Thyroid gland (tissue), 4 donors: ENCODE data around the gene ABI3BP.

Experiments
- POLR2A ChIP-seq, 2 donors: fragments of 450-650 bp; IDR thresholded peaks; one replicate each; pipeline ENCODE4 v1.6.1; 2017; ENCODE audit warnings: antibody characterized with exemption in 2 of 2, mild to moderate bottlenecking in 2 of 2, moderate library complexity in 1 of 2
- TF ChIP-seq, protein P1 (sequence below), 6 experiments: fragments of 200-600 bp in 3 of 6; fragments of 450-650 bp in 3 of 6; sonication (generic) in 3 of 6; IDR thresholded peaks; one replicate each; pipeline ENCODE4 v1.5.1; 2016 to 2019; ENCODE audit warnings: antibody characterized with exemption in 6 of 6, mild to moderate bottlenecking in 2 of 6, inconsistent platforms in 1 of 6, moderate library complexity in 1 of 6

DNA sequence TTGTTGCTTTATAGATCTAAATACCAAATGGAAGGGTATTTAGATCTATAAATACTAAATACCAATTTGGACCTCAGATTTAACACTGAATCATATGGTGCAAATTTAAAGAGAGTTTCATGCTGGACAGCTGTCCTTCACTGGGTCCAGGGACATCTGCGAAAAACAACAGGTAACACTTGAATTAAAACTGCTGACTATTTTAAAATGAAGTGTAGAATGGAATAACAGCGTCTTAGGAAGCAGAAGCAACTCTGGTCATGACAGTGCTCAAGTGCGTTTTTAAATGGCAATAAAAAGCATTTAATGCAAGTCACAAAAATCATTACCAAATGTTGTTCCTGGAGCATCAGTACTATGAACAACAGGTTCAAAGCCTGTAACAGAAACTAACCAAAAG, 177.6 kb downstream of the ABI3BP start:
- TF ChIP-seq, protein P1, sequence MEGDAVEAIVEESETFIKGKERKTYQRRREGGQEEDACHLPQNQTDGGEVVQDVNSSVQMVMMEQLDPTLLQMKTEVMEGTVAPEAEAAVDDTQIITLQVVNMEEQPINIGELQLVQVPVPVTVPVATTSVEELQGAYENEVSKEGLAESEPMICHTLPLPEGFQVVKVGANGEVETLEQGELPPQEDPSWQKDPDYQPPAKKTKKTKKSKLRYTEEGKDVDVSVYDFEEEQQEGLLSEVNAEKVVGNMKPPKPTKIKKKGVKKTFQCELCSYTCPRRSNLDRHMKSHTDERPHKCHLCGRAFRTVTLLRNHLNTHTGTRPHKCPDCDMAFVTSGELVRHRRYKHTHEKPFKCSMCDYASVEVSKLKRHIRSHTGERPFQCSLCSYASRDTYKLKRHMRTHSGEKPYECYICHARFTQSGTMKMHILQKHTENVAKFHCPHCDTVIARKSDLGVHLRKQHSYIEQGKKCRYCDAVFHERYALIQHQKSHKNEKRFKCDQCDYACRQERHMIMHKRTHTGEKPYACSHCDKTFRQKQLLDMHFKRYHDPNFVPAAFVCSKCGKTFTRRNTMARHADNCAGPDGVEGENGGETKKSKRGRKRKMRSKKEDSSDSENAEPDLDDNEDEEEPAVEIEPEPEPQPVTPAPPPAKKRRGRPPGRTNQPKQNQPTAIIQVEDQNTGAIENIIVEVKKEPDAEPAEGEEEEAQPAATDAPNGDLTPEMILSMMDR (IDR thresholded peaks at IDR 0.05) = no peak
- no peak for TF ChIP-seq POLR2A (IDR thresholded peaks at IDR 0.05)
